Mesenchymal stem cell (in vitro differentiated cells and primary cell): ENCODE data around the gene GSK3B.

ENCODE experiments used
- DNase-seq: peaks from one replicate; pipeline ENCODE4 v3.0.0-alpha.2; 2013
- H2AFZ ChIP-seq: one replicate; pipeline ENCODE4 v1.6.1; 2013; ENCODE audit warnings: low read depth, mild to moderate bottlenecking, control low read depth, inconsistent platforms, low read length, moderate library complexity
- H2AK5ac ChIP-seq: 2 replicates; pipeline ENCODE4 v1.6.1; 2013; ENCODE audit warnings: low read length, moderate library complexity, mild to moderate bottlenecking, inconsistent platforms; ENCODE audit not compliant: severe bottlenecking
- H2BK120ac ChIP-seq: one replicate; pipeline ENCODE4 v1.6.1; 2013; ENCODE audit warnings: low read depth, mild to moderate bottlenecking, inconsistent platforms, low read length, moderate library complexity
- H2BK12ac ChIP-seq, 2 experiments: one replicate each; pipeline ENCODE4 v1.6.1; 2013; ENCODE audit warnings: inconsistent platforms in 2 of 2, low read length in 2 of 2, mild to moderate bottlenecking in 2 of 2, moderate library complexity in 2 of 2, control low read depth in 1 of 2
- H2BK15ac ChIP-seq: one replicate; pipeline ENCODE4 v1.6.1; 2013; ENCODE audit warnings: mild to moderate bottlenecking, low read depth, inconsistent platforms; ENCODE audit not compliant: poor library complexity, severe bottlenecking
- H2BK5ac ChIP-seq: 2 replicates; pipeline ENCODE4 v1.6.1; 2013; ENCODE audit warnings: low read depth, mild to moderate bottlenecking, low read length, control low read depth, inconsistent platforms; ENCODE audit not compliant: poor library complexity, severe bottlenecking
- H3K14ac ChIP-seq, 2 experiments: one replicate each; pipeline ENCODE4 v1.6.1; 2013; ENCODE audit warnings: inconsistent platforms in 2 of 2, low read length in 2 of 2, control low read depth in 1 of 2, mild to moderate bottlenecking in 1 of 2, moderate library complexity in 1 of 2
- H3K18ac ChIP-seq, 2 experiments: one replicate each; pipeline ENCODE4 v1.6.1; 2013; ENCODE audit warnings: inconsistent platforms in 2 of 2, low read length in 2 of 2, control low read depth in 1 of 2, low read depth in 1 of 2, mild to moderate bottlenecking in 1 of 2
- H3K23ac ChIP-seq, 2 experiments: one replicate each; pipeline ENCODE4 v1.6.1; 2013; ENCODE audit warnings: inconsistent platforms in 2 of 2, low read length in 2 of 2, mild to moderate bottlenecking in 2 of 2, moderate library complexity in 2 of 2, control low read depth in 1 of 2
- H3K27ac ChIP-seq: 2 replicates; pipeline ENCODE4 v1.5.1; 2013; ENCODE audit warnings: mild to moderate bottlenecking, moderate library complexity, low read length, control low read depth, inconsistent platforms; ENCODE audit not compliant: poor library complexity, severe bottlenecking
- H3K27me3 ChIP-seq, 2 experiments: 2 replicates each; pipeline versions ENCODE4 v1.6.1 to v1.7.0; 2013; ENCODE audit warnings: low read length in 2 of 2, mild to moderate bottlenecking in 2 of 2, moderate library complexity in 2 of 2, control low read depth in 1 of 2, inconsistent platforms in 1 of 2; ENCODE audit not compliant: control insufficient read depth in 1 of 2, insufficient read depth in 1 of 2
- H3K36me3 ChIP-seq, 2 experiments: 2 replicates each; pipeline versions ENCODE4 v1.6.1 to v1.7.0; 2013; ENCODE audit warnings: low read length in 2 of 2, control low read depth in 1 of 2, inconsistent platforms in 1 of 2, low read depth in 1 of 2, mild to moderate bottlenecking in 1 of 2; ENCODE audit not compliant: insufficient read depth in 2 of 2, control insufficient read depth in 1 of 2
- H3K4ac ChIP-seq, 2 experiments: one replicate each; pipeline ENCODE4 v1.6.1; 2013; ENCODE audit warnings: inconsistent platforms in 2 of 2, low read length in 2 of 2, mild to moderate bottlenecking in 2 of 2, moderate library complexity in 2 of 2, control low read depth in 1 of 2, low read depth in 1 of 2
- H3K4me1 ChIP-seq: 2 replicates; pipeline ENCODE4 v1.6.1; 2013; ENCODE audit warnings: low read depth, low read length, control low read depth; ENCODE audit not compliant: control insufficient read depth, insufficient read depth
- H3K4me2 ChIP-seq: 2 replicates; pipeline ENCODE4 v1.6.1; 2013; ENCODE audit warnings: low read length, mild to moderate bottlenecking, inconsistent platforms; ENCODE audit not compliant: poor library complexity, severe bottlenecking
- H3K4me3 ChIP-seq, 2 experiments: 2 replicates each; pipeline versions ENCODE4 v1.5.1 to v1.7.0; 2013; ENCODE audit warnings: low read length in 2 of 2, mild to moderate bottlenecking in 2 of 2, control low read depth in 1 of 2, low read depth in 1 of 2; ENCODE audit not compliant: insufficient read depth in 1 of 2
- H3K79me1 ChIP-seq: replicated peaks from 2 replicates; pipeline ENCODE4 v1.6.1; 2013; ENCODE audit warnings: mild to moderate bottlenecking, control low read depth, low read length, inconsistent platforms; ENCODE audit not compliant: poor library complexity, severe bottlenecking
- H3K9ac ChIP-seq: 2 replicates; pipeline ENCODE4 v1.7.0; 2013; ENCODE audit warnings: mild to moderate bottlenecking, low read length, moderate library complexity
- H3K9me3 ChIP-seq: 2 replicates; pipeline ENCODE4 v1.7.0; 2013; ENCODE audit warnings: mild to moderate bottlenecking, low read length; ENCODE audit not compliant: control insufficient read depth
- H4K8ac ChIP-seq: one replicate; pipeline ENCODE4 v1.6.1; 2013; ENCODE audit warnings: inconsistent platforms, mild to moderate bottlenecking, low read length, moderate library complexity
- H4K91ac ChIP-seq: one replicate; pipeline ENCODE4 v1.6.1; 2013; ENCODE audit warnings: mild to moderate bottlenecking, low read length, inconsistent platforms
- WGBS: methylation state at CpG from one replicate; pipeline ENCODE4 v1.1.7; 2013; ENCODE audit warnings: mixed read lengths; 5-methylcytosine and 5-hydroxymethylcytosine counted together

The GSK3B gene

GRCh38 chr3:120021523-120021922 is 72.7 kb downstream of the GSK3B start:
- H3K27me3 ChIP-seq: no peaks in the 10 kb centered on the region
- H3K4me3 ChIP-seq: no peak overlapping the region
- H3K14ac ChIP-seq: no peak overlapping the region
- H2AFZ ChIP-seq: no peak overlapping the region
- H3K9me3 ChIP-seq: no peaks in the 10 kb centered on the region
- H2AK5ac ChIP-seq: no peak overlapping the region
- no peaks in the 10 kb centered on the region for H3K79me1 ChIP-seq
- no peak overlapping the region for H2BK5ac ChIP-seq
- no peak overlapping the region for H3K4me2 ChIP-seq
- H3K27ac ChIP-seq: no peak overlapping the region
- H3K18ac ChIP-seq: no peak overlapping the region
- no peak overlapping the region for H3K23ac ChIP-seq
- H2BK12ac ChIP-seq: no peak overlapping the region
- H3K36me3 ChIP-seq: no peaks in the 10 kb centered on the region
- no peak for DNase-seq
- no peak overlapping the region for H3K4ac ChIP-seq
- H3K9ac ChIP-seq: peak overlapping the region; percentile 45
- no peaks in the 10 kb centered on the region for H3K4me1 ChIP-seq
- no peak overlapping the region for H2BK120ac ChIP-seq
- H4K8ac ChIP-seq: no peak overlapping the region
- H4K91ac ChIP-seq: no peak overlapping the region
- no peak overlapping the region for H2BK15ac ChIP-seq

- Histone ChIP-seq H2BK15ac (no peak overlapping the region), H3K9me3 (no peaks in the 10 kb centered on the region), H4K8ac (no peak overlapping the region), H3K36me3 (no peaks in the 10 kb centered on the region), H2AK5ac (no peak overlapping the region), H3K79me1 (no peaks in the 10 kb centered on the region), H3K4ac (no peak overlapping the region), H2BK120ac (no peak overlapping the region), H4K91ac (no peak overlapping the region), H3K27me3 (no peaks in the 10 kb centered on the region), H3K9ac (no peak overlapping the region), H3K27ac (no peak overlapping the region), H3K4me2 (no peak overlapping the region), H3K18ac (no peak overlapping the region), H2BK5ac (no peak overlapping the region), H3K14ac (no peak overlapping the region), H2BK12ac (no peak overlapping the region), H3K4me3 (no peak overlapping the region), H3K4me1 (peaks cover 2% of the 10 kb centered on the region), H2AFZ (no peak overlapping the region), H3K23ac (no peak overlapping the region)
- no peak for DNase-seq
- WGBS: 100% methylated on average over 2 of the region's 3 CpGs
Observed at GRCh38 chr3:120018299-120018698, 75.9 kb downstream of the GSK3B start.

- H3K18ac ChIP-seq: no peak overlapping the region
- H2BK15ac ChIP-seq: no peak overlapping the region
- H3K27me3 ChIP-seq: no peaks in the 10 kb centered on the region
- no peak overlapping the region for H2BK5ac ChIP-seq
- H4K91ac ChIP-seq: no peak overlapping the region
- H2BK12ac ChIP-seq: no peak overlapping the region
- H3K4me1 ChIP-seq: peaks cover 2% of the 10 kb centered on the region
- H3K4ac ChIP-seq: no peak overlapping the region
- H4K8ac ChIP-seq: no peak overlapping the region
- H3K4me2 ChIP-seq: no peak overlapping the region
- H3K4me3 ChIP-seq: no peak overlapping the region
- H3K9ac ChIP-seq: no peak overlapping the region
- H3K27ac ChIP-seq: no peak overlapping the region
- no peaks in the 10 kb centered on the region for H3K9me3 ChIP-seq
- no peak for DNase-seq
- WGBS: 95% methylated on average over 2 of the region's 3 CpGs
- no peak overlapping the region for H2AFZ ChIP-seq
- no peak overlapping the region for H3K23ac ChIP-seq
- H3K36me3 ChIP-seq: no peaks in the 10 kb centered on the region
- no peak overlapping the region for H2BK120ac ChIP-seq
- no peaks in the 10 kb centered on the region for H3K79me1 ChIP-seq
- no peak overlapping the region for H3K14ac ChIP-seq
- no peak overlapping the region for H2AK5ac ChIP-seq
Observed at GRCh38 chr3:120017692-120018091, 76.6 kb downstream of the GSK3B start.

GRCh38 chr3:120013481-120013880 is 80.8 kb downstream of the GSK3B start:
- 0% methylated on average over 1 of the region's 3 CpGs for WGBS

More at GRCh38 chr3:120013481-120013880, 80.8 kb downstream of the GSK3B start:
- Histone ChIP-seq H3K23ac (no peak overlapping the region), H3K18ac (no peak overlapping the region), H3K9ac (no peak overlapping the region), H4K8ac (no peak overlapping the region), H3K27me3 (no peaks in the 10 kb centered on the region), H3K79me1 (no peaks in the 10 kb centered on the region), H3K4me1 (peaks cover 2% of the 10 kb centered on the region), H2BK5ac (no peak overlapping the region), H4K91ac (no peak overlapping the region), H3K27ac (no peak overlapping the region), H3K4ac (no peak overlapping the region), H3K4me3 (no peak overlapping the region), H3K36me3 (no peaks in the 10 kb centered on the region), H2AK5ac (no peak overlapping the region), H2BK120ac (no peak overlapping the region), H2AFZ (no peak overlapping the region), H2BK12ac (no peak overlapping the region), H3K9me3 (no peaks in the 10 kb centered on the region), H3K14ac (no peak overlapping the region), H3K4me2 (no peak overlapping the region), H2BK15ac (no peak overlapping the region)
- DNase-seq: peak; percentile 44
